BJ (cell line): ENCODE results near the gene PARD3B. TPM values are rescaled to one million over a fixed set of nuclear protein-coding genes. Genes with fewer than 3 reads are reported as not detected.

Source experiments
- CTCF ChIA-PET: fragments of 350-600 bp; formaldehyde crosslinking; extraction: SDS; loops from one replicate; lab custom pipeline; 2021; ENCODE audit warnings: antibody characterized with exemption, inconsistent platforms; lab: Yijun Ruan, JAX
- POLR2A ChIA-PET: fragments of 300-600 bp; sonication (Branson Sonifier 250); formaldehyde crosslinking; extraction: SDS; loops from one replicate; lab custom pipeline; 2021; ENCODE audit warnings: antibody characterized with exemption; lab: Charles Lee
- DNase-seq: peaks from one replicate; pipeline ENCODE4 v3.0.0-alpha.2; 2011; ENCODE audit warnings: low read depth
- H3K27me3 ChIP-seq: 2 replicates; pipeline ENCODE4 v1.6.0; 2011; ENCODE audit warnings: low read length; ENCODE audit not compliant: control insufficient read depth, insufficient read depth
- H3K36me3 ChIP-seq: 2 replicates; pipeline ENCODE4 v1.5.1; 2011; ENCODE audit warnings: low read length; ENCODE audit not compliant: control insufficient read depth, insufficient read depth
- H3K4me3 ChIP-seq: 2 replicates; pipeline ENCODE4 v1.5.1; 2011; ENCODE audit warnings: low read depth, mild to moderate bottlenecking, control low read depth, low read length
- CTCF ChIP-seq: IDR thresholded peaks from 2 replicates; pipeline ENCODE4 v1.5.1; 2011; ENCODE audit warnings: low read depth, mild to moderate bottlenecking, control low read depth, inconsistent platforms, low read length, moderate library complexity; ENCODE audit not compliant: insufficient read depth
- polyA plus RNA-seq: library from polyadenylated mRNA; depleted of rRNA; stranded (reverse); fragments of >200 nt; gene quantifications from 2 replicates; pipeline ENCODE4 v1.2.3, GENCODE V29; 2011

PARD3B gene
- polyA plus RNA-seq, 1 experiment = 7.1 TPM

GRCh38 chr2:205169464-205169863 is 624.2 kb downstream of the PARD3B start:
- no peak for DNase-seq
- Histone ChIP-seq H3K36me3 (peaks cover 3% of the 10 kb centered on the region; the same call in 1 of the 2 replicates), H3K4me3 (no peak overlapping the region), H3K27me3 (no peaks in the 10 kb centered on the region)
- TF ChIP-seq CTCF = no peak
- ChIA-PET CTCF (no interaction called here), POLR2A (no interaction called here)

GRCh38 chr2:205170399-205170798 is 625.1 kb downstream of the PARD3B start:
- DNase-seq = no peak
- H3K36me3 ChIP-seq = peaks cover 3% of the 10 kb centered on the region; the same call in 1 of the 2 replicates
- ChIA-PET CTCF (interaction anchor here (0.6 kb wide), 1 partner anchor 897 kb away, joined by 3 read pairs; no protein-coding TSS in a partner anchor), POLR2A (no interaction called here)
- no peak for TF ChIP-seq CTCF
- no peaks in the 10 kb centered on the region for H3K27me3 ChIP-seq
- H3K4me3 ChIP-seq = no peak overlapping the region

- ChIA-PET CTCF (interaction anchor here (1.3 kb wide), 1 partner anchor 504 kb away, joined by 5 read pairs; no protein-coding TSS in a partner anchor), POLR2A (no interaction called here)
Measured at GRCh38 chr2:205171261-205171940, 626.1 kb downstream of the PARD3B start.

GRCh38 chr2:205175831-205176230 is 630.6 kb downstream of the PARD3B start:
- H3K4me3 ChIP-seq = no peak overlapping the region
- ChIA-PET CTCF (no interaction called here), POLR2A (no interaction called here)
- no peak for DNase-seq
- no peaks in the 10 kb centered on the region for H3K27me3 ChIP-seq
- no peak for TF ChIP-seq CTCF
- H3K36me3 ChIP-seq = peaks cover 3% of the 10 kb centered on the region; the same call in 1 of the 2 replicates

More at GRCh38 chr2:205171261-205171940, 626.1 kb downstream of the PARD3B start:
- DNase-seq = no peak
- H3K36me3 ChIP-seq = peaks cover 3% of the 10 kb centered on the region; the same call in 1 of the 2 replicates
- H3K27me3 ChIP-seq = no peaks in the 10 kb centered on the region
- no peak for TF ChIP-seq CTCF
- no peak overlapping the region for H3K4me3 ChIP-seq

- Histone ChIP-seq H3K4me3 (no peak overlapping the region), H3K27me3 (no peaks in the 10 kb centered on the region), H3K36me3 (peaks cover 2% of the 10 kb centered on the region; the same call in 1 of the 2 replicates)
- no peak for TF ChIP-seq CTCF
- DNase-seq = no peak
- ChIA-PET CTCF (interaction anchor here (0.8 kb wide), 1 partner anchor 79 kb away, joined by 3 read pairs; no protein-coding TSS in a partner anchor), POLR2A (no interaction called here)
Measured at GRCh38 chr2:205176546-205176945, 631.3 kb downstream of the PARD3B start.
